HG02759 (cell line): Measurements from ENCODE around the gene PIGQ.

Experiments
- ATAC-seq: cut with Tn5 transposase; IDR thresholded peaks from one replicate; pipeline ENCODE4 v1.9.1; 2021; ENCODE audit warnings: mild to moderate bottlenecking, moderate library complexity; ENCODE audit not compliant: unreplicated experiment

Gene PIGQ

GRCh38 chr16:554640-555365 is 15.0 kb upstream of the PIGQ start:
- no peak for ATAC-seq

GRCh38 chr16:555528-556473 is 14.0 kb upstream of the PIGQ start:
- no peak for ATAC-seq

- no peak for ATAC-seq
Observed at GRCh38 chr16:556474-557173, 13.1 kb upstream of the PIGQ start.

- no peak for ATAC-seq
Observed at GRCh38 chr16:557463-558297, 12.1 kb upstream of the PIGQ start.

GRCh38 chr16:558298-559020 is 11.3 kb upstream of the PIGQ start:
- no peak for ATAC-seq

GRCh38 chr16:559021-559380 is 10.8 kb upstream of the PIGQ start:
- no peak for ATAC-seq

- ATAC-seq = no peak
Observed at GRCh38 chr16:559411-560203, 10.2 kb upstream of the PIGQ start.

- ATAC-seq = no peak
Observed at GRCh38 chr16:560204-560700, 9.5 kb upstream of the PIGQ start, which contains the start of gene PRR35. Gene PRR35 (plus strand): TSS chr16:560394. CDS start chr16:563295, 2,901 bp downstream.

GRCh38 chr16:560701-561412 is 8.9 kb upstream of the PIGQ start:
- ATAC-seq = no peak

GRCh38 chr16:561413-561794 is 8.4 kb upstream of the PIGQ start:
- ATAC-seq = no peak

- ATAC-seq = no peak
Observed at GRCh38 chr16:561957-562938, 7.5 kb upstream of the PIGQ start.

- no peak for ATAC-seq
Observed at GRCh38 chr16:563072-563644, 6.6 kb upstream of the PIGQ start.

GRCh38 chr16:564690-565418 is 4.9 kb upstream of the PIGQ start:
- ATAC-seq = no peak

- no peak for ATAC-seq
Observed at GRCh38 chr16:565419-566330, 4.1 kb upstream of the PIGQ start.
